Natural killer cell (primary cell): ENCODE measurements around the gene OR51V1. TPM values are rescaled to one million over a fixed set of nuclear protein-coding genes. Genes with fewer than 3 reads are reported as not detected.

Experiments used
- ATAC-seq, 3 donors: fragments of 150-1000 bp in 2 of 3; fragments of 200-7000 bp in 1 of 3; cut with Tn5 transposase; 1 replicate in 1 of 3; 2 replicates in 2 of 3; pipeline ENCODE4 v1.10.0; 2021; ENCODE audit warnings: mild to moderate bottlenecking in 2 of 3, moderate library complexity in 2 of 3
- DNase-seq, 2 donors: peaks; one replicate each; pipeline versions ENCODE4 v3.0.0 to v3.0.0-alpha.2; 2013 to 2021; ENCODE audit warnings: mixed read lengths in 1 of 2
- H3K27ac ChIP-seq: one replicate; pipeline ENCODE4 v1.5.1; 2013; ENCODE audit warnings: mild to moderate bottlenecking, low read length
- H3K27me3 ChIP-seq: one replicate; pipeline ENCODE4 v1.6.1; 2013; ENCODE audit warnings: low read length; ENCODE audit not compliant: control insufficient read depth, insufficient read depth
- H3K36me3 ChIP-seq: one replicate; pipeline ENCODE4 v1.6.1; 2013; ENCODE audit warnings: low read length; ENCODE audit not compliant: control insufficient read depth, insufficient read depth
- H3K4me1 ChIP-seq: one replicate; pipeline ENCODE4 v1.6.1; 2013; ENCODE audit warnings: low read length; ENCODE audit not compliant: control insufficient read depth, insufficient read depth
- H3K4me3 ChIP-seq: one replicate; pipeline ENCODE4 v1.5.1; 2013; ENCODE audit warnings: low read length
- H3K9me3 ChIP-seq: one replicate; pipeline ENCODE4 v1.6.1; 2013; ENCODE audit warnings: low read length; ENCODE audit not compliant: control insufficient read depth, insufficient read depth
- H3K27ac Mint-ChIP-seq, 2 donors: one replicate each; pipeline ENCODE4 v1.8.0; 2022; ENCODE audit warnings: mild to moderate bottlenecking in 2 of 2, mixed read lengths in 2 of 2, moderate library complexity in 1 of 2
- H3K27me3 Mint-ChIP-seq, 2 donors: one replicate each; pipeline ENCODE4 v1.8.0; 2022; ENCODE audit warnings: low read depth in 2 of 2, mixed read lengths in 2 of 2
- H3K36me3 Mint-ChIP-seq: one replicate; pipeline ENCODE4 v1.8.0; 2022; ENCODE audit warnings: mixed read lengths
- H3K4me1 Mint-ChIP-seq, 2 donors: one replicate each; pipeline ENCODE4 v1.8.0; 2022; ENCODE audit warnings: mixed read lengths in 2 of 2
- H3K4me3 Mint-ChIP-seq: one replicate; pipeline ENCODE4 v1.8.0; 2022; ENCODE audit warnings: mild to moderate bottlenecking, moderate library complexity, mixed read lengths
- H3K9me3 Mint-ChIP-seq, 2 donors: one replicate each; pipeline ENCODE4 v1.8.0; 2022; ENCODE audit warnings: mixed read lengths in 2 of 2
- WGBS: methylation state at CpG from one replicate; pipeline ENCODE4 v1.1.7; 2013; ENCODE audit warnings: missing lambda C conversion rate; ENCODE audit not compliant: insufficient coverage; 5-methylcytosine and 5-hydroxymethylcytosine counted together
- intact Hi-C: fragments of 100-400 bp; cut with micrococcal nuclease; formaldehyde crosslinking; loops from one replicate; pipeline ENCODE4 v1.14.2; 2022
- total RNA-seq, 4 donors: library from RNA; stranded (reverse); fragments of 120-200 nt in 1 of 4; gene quantifications; one replicate each; pipeline versions ENCODE4 v1.2.3 to v1.2.4, GENCODE V29; 2013 to 2022
- TF ChIP-seq, protein P1 (sequence below): fragments of 200-600 bp; IDR thresholded peaks from one replicate; pipeline ENCODE4 v1.8.0; 2022; ENCODE audit warnings: antibody characterized with exemption

OR51V1 gene
- total RNA-seq, 3 donors from 2014 or later (not counting 1 experiment from before 2014, with no cell fraction given): not detected

DNA sequence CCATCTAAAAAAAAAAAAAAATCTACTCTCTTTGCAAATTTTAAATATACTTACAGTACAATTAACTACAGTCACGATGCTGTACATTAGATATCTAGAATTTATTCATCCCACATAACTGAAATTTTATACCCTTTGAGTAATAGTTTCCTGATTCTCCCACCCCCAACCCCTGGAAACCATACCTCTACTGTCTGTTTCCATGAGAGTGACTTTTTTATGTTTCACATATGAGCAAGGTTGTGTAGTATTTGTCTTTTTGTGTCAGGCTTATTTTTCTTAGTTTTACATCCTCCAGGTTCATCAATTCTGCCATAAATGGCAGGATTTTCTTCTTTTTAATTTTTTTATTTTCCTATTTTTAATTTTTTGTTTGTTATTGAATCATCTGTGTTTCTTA lies 23.2 kb upstream of the OR51V1 start:
- DNase-seq (no peak), ATAC-seq (no peak)
- H3K27ac Mint-ChIP-seq: no peak overlapping the region
- H3K9me3 Mint-ChIP-seq: peaks cover 5 to 6% of the 10 kb centered on the region in 2 donors
- TF ChIP-seq, protein P1, sequence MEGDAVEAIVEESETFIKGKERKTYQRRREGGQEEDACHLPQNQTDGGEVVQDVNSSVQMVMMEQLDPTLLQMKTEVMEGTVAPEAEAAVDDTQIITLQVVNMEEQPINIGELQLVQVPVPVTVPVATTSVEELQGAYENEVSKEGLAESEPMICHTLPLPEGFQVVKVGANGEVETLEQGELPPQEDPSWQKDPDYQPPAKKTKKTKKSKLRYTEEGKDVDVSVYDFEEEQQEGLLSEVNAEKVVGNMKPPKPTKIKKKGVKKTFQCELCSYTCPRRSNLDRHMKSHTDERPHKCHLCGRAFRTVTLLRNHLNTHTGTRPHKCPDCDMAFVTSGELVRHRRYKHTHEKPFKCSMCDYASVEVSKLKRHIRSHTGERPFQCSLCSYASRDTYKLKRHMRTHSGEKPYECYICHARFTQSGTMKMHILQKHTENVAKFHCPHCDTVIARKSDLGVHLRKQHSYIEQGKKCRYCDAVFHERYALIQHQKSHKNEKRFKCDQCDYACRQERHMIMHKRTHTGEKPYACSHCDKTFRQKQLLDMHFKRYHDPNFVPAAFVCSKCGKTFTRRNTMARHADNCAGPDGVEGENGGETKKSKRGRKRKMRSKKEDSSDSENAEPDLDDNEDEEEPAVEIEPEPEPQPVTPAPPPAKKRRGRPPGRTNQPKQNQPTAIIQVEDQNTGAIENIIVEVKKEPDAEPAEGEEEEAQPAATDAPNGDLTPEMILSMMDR: no peak
- H3K4me3 ChIP-seq: no peak overlapping the region
- H3K36me3 Mint-ChIP-seq: no peaks in the 10 kb centered on the region
- no peaks in the 10 kb centered on the region for H3K27me3 ChIP-seq
- no peaks in the 10 kb centered on the region for H3K27me3 Mint-ChIP-seq
- no peaks in the 10 kb centered on the region for H3K9me3 ChIP-seq
- no peaks in the 10 kb centered on the region for H3K36me3 ChIP-seq
- intact Hi-C loops: no loop called here
- WGBS: 100% methylated on average over 1 of the region's 1 CpG
- no peaks in the 10 kb centered on the region for H3K4me1 ChIP-seq
- H3K27ac ChIP-seq: no peak overlapping the region
- no peaks in the 10 kb centered on the region for H3K4me1 Mint-ChIP-seq
- no peak overlapping the region for H3K4me3 Mint-ChIP-seq

DNA sequence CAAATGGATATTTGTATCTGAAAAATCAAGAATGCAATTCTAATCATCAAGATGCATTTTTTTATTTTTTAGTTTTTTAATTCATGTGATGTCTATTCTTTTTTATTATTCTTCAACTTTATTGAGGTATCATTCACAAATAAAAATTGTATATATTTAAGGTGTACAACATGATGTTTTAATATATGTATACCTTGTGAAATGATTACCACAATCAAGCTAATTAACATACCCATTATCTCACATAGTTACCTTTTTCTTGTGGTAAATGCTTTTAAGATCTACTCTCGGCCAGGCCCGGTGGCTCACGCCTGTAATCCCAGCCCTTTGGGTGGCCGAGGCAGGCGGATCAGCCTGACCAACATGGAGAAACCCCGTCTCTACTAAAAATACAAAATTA lies 22.7 kb upstream of the OR51V1 start:
- Mint-ChIP-seq H3K36me3 (no peaks in the 10 kb centered on the region), H3K4me1 (no peaks in the 10 kb centered on the region), H3K27ac (no peak overlapping the region), H3K27me3 (no peaks in the 10 kb centered on the region), H3K4me3 (no peak overlapping the region), H3K9me3 (peaks cover 5 to 6% of the 10 kb centered on the region in 2 donors)
- Histone ChIP-seq H3K27ac (no peak overlapping the region), H3K27me3 (no peaks in the 10 kb centered on the region), H3K4me3 (no peak overlapping the region), H3K36me3 (no peaks in the 10 kb centered on the region), H3K4me1 (no peaks in the 10 kb centered on the region), H3K9me3 (no peaks in the 10 kb centered on the region)
- TF ChIP-seq, protein P1: no peak
- DNase-seq (no peak), ATAC-seq (no peak)
- intact Hi-C loops: no loop called here
- WGBS: 96% methylated on average over 6 of the region's 6 CpGs

DNA sequence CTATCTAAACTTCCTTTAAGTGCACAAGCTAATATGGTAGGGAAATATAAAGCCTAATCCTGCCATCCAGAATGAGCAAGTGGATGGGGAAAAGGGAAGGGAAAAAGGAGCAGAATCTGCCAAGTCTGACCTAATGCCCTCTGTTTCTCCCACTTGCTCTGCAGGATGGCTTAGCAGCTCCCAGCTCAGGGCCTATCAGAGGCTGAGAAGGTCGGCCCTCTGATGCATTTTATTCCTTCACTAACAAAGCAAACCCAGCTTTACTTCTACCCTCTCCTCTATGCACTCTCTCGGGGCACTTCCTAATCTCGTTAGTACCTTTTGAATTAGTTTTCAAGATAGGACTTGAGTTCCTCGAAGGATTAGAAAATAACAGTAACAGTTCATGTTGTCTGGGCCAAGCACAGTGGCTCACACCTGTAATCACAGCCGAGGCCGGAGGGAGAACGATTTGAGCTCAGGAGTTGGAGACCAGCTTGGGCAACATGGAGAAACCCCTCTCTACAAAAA lies 9.9 kb upstream of the OR51V1 start:
- ATAC-seq (no peak), DNase-seq (no peak)
- no peaks in the 10 kb centered on the region for H3K9me3 Mint-ChIP-seq
- Histone ChIP-seq H3K27ac (no peak overlapping the region), H3K36me3 (no peaks in the 10 kb centered on the region), H3K4me3 (no peak overlapping the region), H3K9me3 (no peaks in the 10 kb centered on the region), H3K27me3 (no peaks in the 10 kb centered on the region), H3K4me1 (no peaks in the 10 kb centered on the region)
- no peak overlapping the region for H3K27ac Mint-ChIP-seq
- no peak overlapping the region for H3K4me3 Mint-ChIP-seq
- H3K27me3 Mint-ChIP-seq: no peaks in the 10 kb centered on the region
- no peaks in the 10 kb centered on the region for H3K4me1 Mint-ChIP-seq
- WGBS: 72% methylated on average over 7 of the region's 7 CpGs
- TF ChIP-seq, protein P1: no peak
- H3K36me3 Mint-ChIP-seq: no peaks in the 10 kb centered on the region
- intact Hi-C loops: no loop called here

DNA sequence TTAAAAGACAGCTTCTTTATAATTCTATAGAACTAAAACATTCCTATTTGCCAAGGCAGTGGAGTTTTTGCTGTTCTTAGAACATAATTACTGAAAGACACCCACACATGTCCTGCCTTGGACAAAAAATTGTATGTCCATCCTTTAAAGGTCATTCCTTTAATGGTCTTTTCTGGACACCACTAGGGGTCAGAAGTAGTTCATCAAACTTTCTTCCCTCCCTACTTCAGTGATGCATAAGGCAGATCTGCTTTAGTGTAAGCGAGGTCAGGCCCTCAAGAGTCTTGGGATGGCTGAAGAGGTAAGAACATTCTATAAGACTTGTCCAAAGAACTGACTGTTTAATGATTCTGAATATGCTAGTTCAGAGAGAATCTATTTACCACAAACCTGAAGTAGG lies 4.3 kb upstream of the OR51V1 start:
- Histone ChIP-seq H3K9me3 (no peaks in the 10 kb centered on the region), H3K4me1 (no peaks in the 10 kb centered on the region), H3K27ac (no peak overlapping the region), H3K27me3 (no peaks in the 10 kb centered on the region), H3K4me3 (no peak overlapping the region), H3K36me3 (no peaks in the 10 kb centered on the region)
- H3K27ac Mint-ChIP-seq: no peak overlapping the region
- intact Hi-C loops: no loop called here
- ATAC-seq (no peak), DNase-seq (no peak)
- no peaks in the 10 kb centered on the region for H3K36me3 Mint-ChIP-seq
- H3K9me3 Mint-ChIP-seq: peaks cover 0 to 2% of the 10 kb centered on the region in 2 donors
- WGBS: no CpG with 5 or more reads among the region's 1 CpG
- no peaks in the 10 kb centered on the region for H3K4me1 Mint-ChIP-seq
- H3K4me3 Mint-ChIP-seq: no peak overlapping the region
- TF ChIP-seq, protein P1: no peak
- peaks cover 0 to 3% of the 10 kb centered on the region in 2 donors for H3K27me3 Mint-ChIP-seq
